Spleen (tissue), 11 donors: ENCODE results near the gene SOX30. TPM values are rescaled to one million over a fixed set of nuclear protein-coding genes. Genes with fewer than 3 reads are reported as not detected.

Experiments
- DNase-seq: peaks from one replicate; pipeline ENCODE4 v3.0.0-alpha.2; 2020
- H3K27ac ChIP-seq, 8 donors: fragments of 200-600 bp; sonication (generic) in 7 of 8; 1 replicate in 4 of 8; 2 replicates in 4 of 8; pipeline versions ENCODE4 v1.5.0 to v1.8.0; 2016 to 2021; ENCODE audit warnings: inconsistent platforms in 4 of 8, mild to moderate bottlenecking in 4 of 8, moderate library complexity in 1 of 8
- H3K27me3 ChIP-seq, 7 donors: fragments of 200-600 bp; sonication (generic) in 6 of 7; replicated peaks in 1 of 7; 1 replicate in 4 of 7; 2 replicates in 3 of 7; pipeline versions ENCODE4 v1.5.0 to v1.8.0; 2016 to 2021; ENCODE audit warnings: inconsistent platforms in 3 of 7, mild to moderate bottlenecking in 1 of 7
- H3K36me3 ChIP-seq, 6 donors: fragments of 200-600 bp; sonication (generic) in 5 of 6; 1 replicate in 4 of 6; 2 replicates in 2 of 6; pipeline versions ENCODE4 v1.5.0 to v1.8.0; 2016 to 2021; ENCODE audit warnings: inconsistent platforms in 2 of 6
- H3K4me1 ChIP-seq, 6 donors: fragments of 200-600 bp; sonication (generic) in 5 of 6; 1 replicate in 3 of 6; 2 replicates in 3 of 6; pipeline versions ENCODE4 v1.5.0 to v1.8.0; 2016 to 2021; ENCODE audit warnings: inconsistent platforms in 3 of 6
- H3K4me3 ChIP-seq, 8 donors: fragments of 200-600 bp; sonication (generic) in 7 of 8; 1 replicate in 4 of 8; 2 replicates in 4 of 8; pipeline versions ENCODE4 v1.5.0 to v1.8.0; 2016 to 2021; ENCODE audit warnings: inconsistent platforms in 4 of 8, mild to moderate bottlenecking in 4 of 8, moderate library complexity in 2 of 8
- H3K9me3 ChIP-seq, 8 donors: fragments of 200-600 bp; sonication (generic) in 7 of 8; 1 replicate in 4 of 8; 2 replicates in 4 of 8; pipeline versions ENCODE4 v1.5.0 to v1.8.0; 2016 to 2021; ENCODE audit warnings: inconsistent platforms in 4 of 8
- POLR2A ChIP-seq, 3 donors: fragments of 450-650 bp; IDR thresholded peaks; one replicate each; pipeline ENCODE4 v1.5.1; 2017; ENCODE audit warnings: antibody characterized with exemption in 3 of 3, mild to moderate bottlenecking in 1 of 3
- POLR2AphosphoS5 ChIP-seq, 3 donors: sonication (generic); formaldehyde crosslinking; IDR thresholded peaks; one replicate each; pipeline ENCODE4 v1.5.1; 2017; ENCODE audit warnings: antibody characterized with exemption in 3 of 3
- WGBS, 5 donors: extraction: QIAGEN DNeasy Blood & Tissue Kit in 3 of 5; methylation state at CpG; one replicate each; pipeline versions ENCODE4 v1.1.5 to v1.1.7; 2013 to 2018; 5-methylcytosine and 5-hydroxymethylcytosine counted together
- intact Hi-C: fragments of 100-400 bp; cut with DNase I; formaldehyde crosslinking; loops from one replicate; pipeline ENCODE4 v1.15.0; 2023; ENCODE audit warnings: low total_unique reads
- polyA plus RNA-seq, 3 donors: library from polyadenylated mRNA; stranded (reverse); fragments of 200-250 nt; gene quantifications; one replicate each; pipeline ENCODE4 v1.2.1, GENCODE V29; 2013
- small RNA-seq, 4 donors: library from RNA; depleted of rRNA; stranded (forward); fragments of <200 nt; gene quantifications; one replicate each; pipeline ENCODE3, GENCODE V24; 2016
- total RNA-seq, 7 donors: library from RNA; depleted of rRNA in 3 of 7; stranded (reverse); fragments of >200 nt in 3 of 7; fragmentation: NEBNext Ultra II Directional in 4 of 7; extraction: Animal tissue kit (Norgen Biotek cat#: 25700) in 4 of 7; gene quantifications; one replicate each; pipeline versions ENCODE4 v1.1.0 to v1.2.1, GENCODE V29; 2016 to 2021
- TF ChIP-seq, protein P1 (sequence below), 11 experiments: fragments of 200-600 bp in 7 of 11; fragments of 450-650 bp in 4 of 11; sonication (generic) in 4 of 11; IDR thresholded peaks in 8 of 11; conservative IDR thresholded peaks in 3 of 11; 1 replicate in 7 of 11; 2 replicates in 4 of 11; pipeline versions ENCODE4 v1.4.0 to v1.8.0; 2016 to 2021; ENCODE audit warnings: antibody characterized with exemption in 11 of 11, inconsistent platforms in 4 of 11, mild to moderate bottlenecking in 1 of 11
- donor health status: healthy with polysubstance abuse.
- donor health status: DM: no; HTN: no; CAD: no; lungs with moderate emphysema.
- donor health status: DM: no; HTN: no; CAD: no.
- donor health status: Bipolar disorder and iron deficiency.
- donor health status: healthy.
- donor health status: DM: no; HTN: no; CAD: no.
- donor health status: DM: yes; HTN: yes; CAD: no.

Gene SOX30
- total and polyA plus RNA-seq, 10 donors, result 0.02 to 0.27 (median 0.16) TPM; not detected in 2

DNA sequence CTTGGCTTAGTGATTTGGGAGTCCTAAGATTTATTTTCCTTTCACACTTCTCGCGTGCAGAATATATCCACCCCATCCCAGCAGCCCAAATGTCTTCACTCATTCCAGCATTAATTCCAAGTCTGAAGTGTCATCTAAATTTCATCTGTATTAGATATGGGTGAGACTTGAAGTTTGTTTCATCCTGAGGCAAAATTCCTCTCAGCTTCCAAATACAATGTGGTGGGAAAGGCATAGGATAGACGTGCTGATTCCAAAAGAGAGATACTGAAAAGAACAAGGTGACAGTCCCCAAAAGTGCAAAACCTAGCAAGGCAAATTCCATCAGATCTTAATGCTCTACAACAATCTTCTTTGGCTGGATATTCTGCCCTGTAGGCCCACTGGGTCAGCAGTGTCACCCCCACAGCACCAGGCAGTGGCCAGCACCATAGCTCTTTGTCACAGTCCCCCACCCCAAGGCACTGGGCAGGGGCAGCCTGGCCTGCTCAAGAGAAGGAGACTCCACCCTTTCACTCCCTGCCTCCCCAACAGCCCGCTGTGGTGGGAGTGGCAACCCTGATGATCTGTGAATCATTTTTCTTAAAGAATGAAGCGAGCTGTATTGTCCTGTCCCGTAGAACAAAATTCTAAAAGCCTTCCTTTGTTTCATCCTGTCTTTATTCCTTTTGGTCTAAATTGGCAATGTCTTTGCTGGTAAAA, 74.0 kb downstream of the SOX30 start:
- peaks cover 0 to 11% (median 0%) of the 10 kb centered on the region in 7 donors for H3K27me3 ChIP-seq
- DNase-seq, result no peak
- H3K9me3 ChIP-seq, result no peaks in the 10 kb centered on the region
- H3K27ac ChIP-seq, result peak overlapping the region in 1 of 8 donors; percentile 36
- TF ChIP-seq POLR2AphosphoS5 (IDR thresholded peaks at IDR 0.05), result no peak
- TF ChIP-seq POLR2A (IDR thresholded peaks at IDR 0.05), result no peak
- TF ChIP-seq, protein P1, sequence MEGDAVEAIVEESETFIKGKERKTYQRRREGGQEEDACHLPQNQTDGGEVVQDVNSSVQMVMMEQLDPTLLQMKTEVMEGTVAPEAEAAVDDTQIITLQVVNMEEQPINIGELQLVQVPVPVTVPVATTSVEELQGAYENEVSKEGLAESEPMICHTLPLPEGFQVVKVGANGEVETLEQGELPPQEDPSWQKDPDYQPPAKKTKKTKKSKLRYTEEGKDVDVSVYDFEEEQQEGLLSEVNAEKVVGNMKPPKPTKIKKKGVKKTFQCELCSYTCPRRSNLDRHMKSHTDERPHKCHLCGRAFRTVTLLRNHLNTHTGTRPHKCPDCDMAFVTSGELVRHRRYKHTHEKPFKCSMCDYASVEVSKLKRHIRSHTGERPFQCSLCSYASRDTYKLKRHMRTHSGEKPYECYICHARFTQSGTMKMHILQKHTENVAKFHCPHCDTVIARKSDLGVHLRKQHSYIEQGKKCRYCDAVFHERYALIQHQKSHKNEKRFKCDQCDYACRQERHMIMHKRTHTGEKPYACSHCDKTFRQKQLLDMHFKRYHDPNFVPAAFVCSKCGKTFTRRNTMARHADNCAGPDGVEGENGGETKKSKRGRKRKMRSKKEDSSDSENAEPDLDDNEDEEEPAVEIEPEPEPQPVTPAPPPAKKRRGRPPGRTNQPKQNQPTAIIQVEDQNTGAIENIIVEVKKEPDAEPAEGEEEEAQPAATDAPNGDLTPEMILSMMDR (IDR thresholded peaks at IDR 0.05 in 8 of 11, conservative IDR thresholded peaks at IDR 0.05 in 3 of 11), result no peak
- H3K4me3 ChIP-seq, result no peak overlapping the region
- H3K36me3 ChIP-seq, result no peaks in the 10 kb centered on the region
- WGBS, 5 donors, result 88 to 96% (median 95%) methylated on average over 6 of the region's 6 CpGs
- intact Hi-C loops, result no loop called here
- H3K4me1 ChIP-seq, result peaks cover 2 to 64% (median 38%) of the 10 kb centered on the region in 6 donors

DNA sequence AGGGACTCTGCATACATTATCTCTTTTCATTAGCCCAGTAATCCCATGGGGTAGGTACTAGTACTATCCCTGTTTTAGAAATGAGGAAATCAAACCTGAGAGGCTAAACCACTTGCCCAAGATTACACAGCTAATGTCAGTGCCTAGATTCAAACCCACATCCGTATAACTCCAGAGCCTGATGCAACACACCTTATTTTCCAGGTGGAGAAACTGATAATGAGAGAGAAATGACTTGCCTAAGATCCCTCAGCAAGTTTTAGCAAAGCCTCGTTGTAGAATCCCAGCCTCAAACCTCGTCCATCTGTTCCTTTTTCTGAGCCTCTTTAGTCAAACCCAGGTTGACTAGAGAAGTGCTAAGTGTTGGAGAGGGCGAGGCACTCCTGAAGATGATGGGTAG, 75.6 kb downstream of the SOX30 start:
- WGBS, 5 donors, result 57 to 84% (median 74%) methylated on average over 4 of the region's 4 CpGs
- intact Hi-C loops, result no loop called here
- H3K9me3 ChIP-seq, result no peaks in the 10 kb centered on the region
- H3K27ac ChIP-seq, result peak overlapping the region in 4 of 8 donors; percentile 90 to 95 (median 92)
- H3K27me3 ChIP-seq, result peaks cover 0 to 11% (median 0%) of the 10 kb centered on the region in 7 donors
- H3K36me3 ChIP-seq, result no peaks in the 10 kb centered on the region
- no peak for DNase-seq
- TF ChIP-seq POLR2A (IDR thresholded peaks at IDR 0.05) (no peak), POLR2AphosphoS5 (IDR thresholded peaks at IDR 0.05) (no peak)
- TF ChIP-seq, protein P1 (IDR thresholded peaks at IDR 0.05 in 8 of 11, conservative IDR thresholded peaks at IDR 0.05 in 3 of 11), result no peak
- no peak overlapping the region for H3K4me3 ChIP-seq
- peaks cover 9 to 64% (median 40%) of the 10 kb centered on the region in 6 donors for H3K4me1 ChIP-seq

Small RNA genes within 50 kb of the gene (small RNA-seq; reads per million reads assigned to genes)
- gene RNU6-390P, result 0 reads per million in 4 donors

Other genes with a start within 250 kb of the SOX30 start
- gene NIPAL4, start 192.2 kb downstream of the SOX30 start, total RNA-seq, result under 1 TPM in 6 of 7 donors, not detected in 1; 0.34 to 0.73 (median 0.47) TPM
- gene NIPAL4, start 192.2 kb downstream of the SOX30 start, polyA plus RNA-seq, result under 1 TPM; 0.19 to 0.49 (median 0.39) TPM
- 10 to 100 TPM; 45.8 to 71.1 (median 52.9) TPM for gene ADAM19, start 76.7 kb downstream of the SOX30 start, total RNA-seq
- gene ADAM19, start 76.7 kb downstream of the SOX30 start, polyA plus RNA-seq, result 10 to 100 TPM; 10.9 to 13.0 (median 11.5) TPM
- gene C5orf52, start 19.1 kb upstream of the SOX30 start, total RNA-seq, result not detected
- gene C5orf52, start 19.1 kb upstream of the SOX30 start, polyA plus RNA-seq, result not detected
- 10 to 100 TPM in 2 of 7 donors, 1 to 10 TPM in 5; 7.5 to 13.0 (median 8.8) TPM for gene THG1L, start 79.0 kb upstream of the SOX30 start, total RNA-seq
- 10 to 100 TPM in 2 of 3 donors, 1 to 10 TPM in 1; 8.3 to 17.8 (median 17.0) TPM for gene THG1L, start 79.0 kb upstream of the SOX30 start, polyA plus RNA-seq
- gene LSM11, start 91.3 kb upstream of the SOX30 start, total RNA-seq, result 1 to 10 TPM; 3.0 to 4.6 (median 3.5) TPM
- gene LSM11, start 91.3 kb upstream of the SOX30 start, polyA plus RNA-seq, result 1 to 10 TPM; 1.2 to 1.5 (median 1.3) TPM
- 100 to 1,000 TPM in 3 of 7 donors, 10 to 100 TPM in 4; 54.7 to 130 (median 68.7) TPM for gene CLINT1, start 206.7 kb upstream of the SOX30 start, total RNA-seq
- 10 to 100 TPM; 26.7 to 29.4 (median 28.3) TPM for gene CLINT1, start 206.7 kb upstream of the SOX30 start, polyA plus RNA-seq